Stimulated activated memory B cell treated with anti-CD40 and anti-IgM and Interleukin-4, amounts not matched to agents 10 μg/mL and 1 μg/mL and 100 μg/mL, for 72 hours (primary cell): Measurements from ENCODE around the gene TATDN2.

Source experiments
- ATAC-seq: fragments of 150-1000 bp; cut with Tn5 transposase; 2 replicates; pipeline ENCODE4 v1.10.0; 2021
- H3K27ac Mint-ChIP-seq: one replicate; pipeline ENCODE4 v1.8.0; 2022; ENCODE audit warnings: mild to moderate bottlenecking, mixed read lengths
- H3K27me3 Mint-ChIP-seq: one replicate; pipeline ENCODE4 v1.8.0; 2022; ENCODE audit warnings: mixed read lengths
- H3K36me3 Mint-ChIP-seq: one replicate; pipeline ENCODE4 v1.8.0; 2022; ENCODE audit warnings: mixed read lengths
- H3K4me1 Mint-ChIP-seq: one replicate; pipeline ENCODE4 v1.8.0; 2022; ENCODE audit warnings: mixed read lengths
- H3K4me3 Mint-ChIP-seq: one replicate; pipeline ENCODE4 v1.8.0; 2022; ENCODE audit warnings: mild to moderate bottlenecking, moderate library complexity, mixed read lengths
- H3K9me3 Mint-ChIP-seq: one replicate; pipeline ENCODE4 v1.8.0; 2022; ENCODE audit warnings: mixed read lengths

The TATDN2 gene

DNA sequence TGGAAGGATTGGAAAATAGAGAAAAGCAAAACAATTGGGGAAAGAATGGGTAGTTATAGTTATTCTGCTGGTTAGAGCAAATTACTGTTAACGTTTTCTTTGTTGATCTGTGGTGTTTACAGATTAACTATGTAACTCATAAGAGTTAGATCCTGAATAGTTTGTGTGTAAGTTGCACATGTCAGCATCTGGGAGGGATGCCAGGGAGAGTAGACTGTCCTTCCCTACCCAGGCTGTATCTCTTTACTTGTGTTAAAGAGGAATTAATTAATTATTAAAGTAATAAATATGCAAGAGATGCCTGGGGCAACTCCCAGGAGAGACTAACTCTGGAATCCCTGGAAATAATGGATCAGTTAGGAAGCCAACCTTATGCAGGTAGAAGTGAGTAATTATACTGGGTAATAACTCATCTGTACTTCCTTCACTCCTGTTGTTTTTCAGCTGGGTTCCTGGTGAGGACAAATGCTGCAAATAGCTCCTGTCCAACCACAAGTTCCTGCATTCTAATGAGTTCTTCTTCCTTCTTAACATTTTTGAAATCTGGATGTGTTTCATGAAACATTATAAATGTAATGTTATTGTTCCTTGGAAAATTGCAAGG, 25.5 kb downstream of the TATDN2 start:
- Mint-ChIP-seq H3K27ac (peak overlapping the region; percentile 65), H3K36me3 (peaks cover 49% of the 10 kb centered on the region), H3K9me3 (no peaks in the 10 kb centered on the region), H3K4me1 (peaks cover 25% of the 10 kb centered on the region), H3K27me3 (no peaks in the 10 kb centered on the region), H3K4me3 (no peak overlapping the region)
- ATAC-seq: no peak

DNA sequence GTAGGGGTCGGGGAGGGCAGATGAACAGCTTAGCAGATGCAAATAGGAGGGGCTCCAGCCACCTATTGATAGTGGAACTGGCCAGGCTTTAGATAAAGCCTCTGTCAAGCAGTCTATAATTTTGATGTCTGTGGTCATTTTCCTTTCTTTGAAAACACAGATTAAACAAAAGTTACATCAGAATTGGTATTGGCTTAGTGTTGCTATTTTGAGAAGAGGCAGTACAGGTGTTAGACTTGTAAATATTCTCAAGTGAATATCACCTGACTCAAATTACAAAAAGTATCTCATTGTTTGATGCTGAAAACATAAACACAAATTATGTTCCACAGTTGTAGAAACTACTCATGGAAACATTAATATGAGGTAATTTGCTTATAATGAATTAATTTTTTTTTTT, 26.3 kb downstream of the TATDN2 start:
- Mint-ChIP-seq H3K36me3 (peaks cover 52% of the 10 kb centered on the region), H3K9me3 (no peaks in the 10 kb centered on the region), H3K27ac (peak overlapping the region; percentile 22), H3K27me3 (no peaks in the 10 kb centered on the region), H3K4me3 (no peak overlapping the region), H3K4me1 (peaks cover 25% of the 10 kb centered on the region)
- ATAC-seq: no peak

DNA sequence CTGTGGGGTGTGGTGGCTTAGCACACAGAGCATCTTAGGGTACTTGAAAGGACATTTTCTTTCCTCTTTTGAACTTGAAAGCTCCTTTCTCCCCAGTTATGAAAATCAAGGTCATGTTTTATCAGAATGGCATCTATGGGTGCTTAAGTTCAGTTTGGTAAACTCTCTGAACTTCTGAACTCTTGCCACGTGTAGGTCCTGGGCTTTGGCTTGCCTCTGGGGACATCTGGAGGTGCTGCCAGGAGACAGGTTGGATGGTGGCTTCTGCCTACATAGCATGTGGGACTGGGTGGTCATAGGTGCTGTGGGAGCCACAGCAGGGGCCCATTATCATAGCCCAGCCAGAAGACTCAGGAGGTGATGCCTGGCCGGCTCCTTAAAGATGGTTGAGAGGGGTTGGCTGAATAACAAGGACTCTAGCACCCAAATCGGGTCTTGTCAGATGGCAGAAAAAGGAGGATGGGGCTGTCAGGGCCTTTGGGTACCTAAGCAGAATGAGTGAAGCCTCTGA, 28.9 kb downstream of the TATDN2 start:
- Mint-ChIP-seq H3K36me3 (peaks cover 45% of the 10 kb centered on the region), H3K4me3 (no peak overlapping the region), H3K27ac (peak overlapping the region; percentile 40), H3K9me3 (no peaks in the 10 kb centered on the region), H3K4me1 (peaks cover 24% of the 10 kb centered on the region), H3K27me3 (no peaks in the 10 kb centered on the region)
- ATAC-seq: no peak

DNA sequence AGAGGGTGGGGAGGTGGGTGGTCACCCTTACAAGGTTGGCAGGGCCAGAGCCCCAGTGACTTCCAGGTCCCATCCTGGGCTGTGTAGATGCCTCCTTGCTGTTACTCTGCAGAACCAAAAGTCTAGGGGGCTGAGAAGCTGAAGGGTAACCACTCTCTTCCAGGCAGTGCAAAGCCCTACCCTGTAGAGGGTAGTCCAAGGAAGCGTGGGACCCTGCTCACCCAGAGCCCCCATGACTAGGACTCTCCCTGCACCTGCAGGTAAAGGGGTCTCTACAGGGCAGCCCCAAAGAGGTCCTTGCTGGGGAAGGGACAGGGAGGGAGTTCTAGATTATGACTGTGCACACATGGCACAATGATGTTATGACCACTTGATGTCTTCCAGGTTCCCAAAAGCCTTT, 30.2 kb downstream of the TATDN2 start:
- ATAC-seq: no peak
- Mint-ChIP-seq H3K9me3 (no peaks in the 10 kb centered on the region), H3K36me3 (peaks cover 39% of the 10 kb centered on the region), H3K4me1 (peaks cover 11% of the 10 kb centered on the region), H3K4me3 (no peak overlapping the region), H3K27me3 (no peaks in the 10 kb centered on the region), H3K27ac (no peak overlapping the region)

DNA sequence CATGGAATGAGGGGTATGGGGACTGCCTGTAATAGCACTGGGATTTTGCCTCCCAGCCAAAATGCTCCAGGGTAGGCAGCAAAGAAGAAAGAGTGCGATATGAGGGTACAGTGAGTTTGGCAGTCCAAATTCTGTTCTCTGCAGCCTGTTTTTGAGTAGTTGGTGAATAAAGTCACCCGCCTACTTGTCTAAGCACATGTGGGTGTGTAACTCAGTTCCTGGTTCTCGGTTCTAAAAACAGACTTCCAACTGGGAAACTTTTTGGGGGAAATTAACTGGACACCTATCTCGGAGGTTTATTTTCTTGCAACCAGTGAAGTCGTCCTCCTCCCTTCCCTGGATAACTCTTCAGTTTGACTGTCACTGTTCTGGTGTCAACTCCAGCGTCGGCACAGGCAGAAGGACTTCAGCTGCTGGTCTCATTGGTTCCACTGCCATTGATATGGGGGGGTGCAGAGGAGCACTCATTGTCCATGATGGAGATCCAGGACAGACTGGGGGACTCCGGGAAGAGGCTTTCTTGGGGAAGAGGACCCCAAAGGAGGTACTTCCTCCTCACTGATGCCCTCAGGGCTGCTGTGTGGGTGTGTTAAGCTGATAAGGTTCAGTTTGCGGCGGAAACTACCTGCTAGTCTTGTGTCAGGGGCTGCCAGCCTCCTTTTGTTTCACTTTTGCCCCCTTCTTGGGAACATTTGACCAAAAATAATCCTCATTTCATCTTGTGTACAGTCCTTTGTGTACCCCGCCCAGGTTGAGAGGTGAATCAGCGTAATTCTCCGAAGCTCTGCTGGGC, 31.3 kb downstream of the TATDN2 start:
- Mint-ChIP-seq H3K27ac (no peak overlapping the region), H3K36me3 (peaks cover 39% of the 10 kb centered on the region), H3K27me3 (no peaks in the 10 kb centered on the region), H3K4me1 (peaks cover 9% of the 10 kb centered on the region), H3K9me3 (no peaks in the 10 kb centered on the region), H3K4me3 (no peak overlapping the region)
- no peak for ATAC-seq

DNA sequence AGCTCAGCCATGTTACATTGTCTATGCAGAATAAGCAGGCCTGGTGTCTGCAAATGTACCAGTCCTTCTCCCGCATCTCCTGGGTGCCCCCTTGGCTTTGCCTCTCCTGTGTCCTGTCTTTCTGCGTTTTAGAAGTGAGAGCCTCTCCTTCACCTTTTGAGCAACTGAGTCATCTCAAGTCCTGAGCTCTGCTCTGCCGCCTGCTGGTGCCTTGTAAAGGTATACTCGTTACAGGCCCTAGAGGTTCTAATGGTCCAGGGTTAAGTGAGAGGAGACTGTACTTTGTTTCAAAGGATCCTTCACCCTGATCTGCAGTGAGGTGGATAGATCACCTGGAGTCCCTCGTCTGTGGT, 31.9 kb downstream of the TATDN2 start:
- no peaks in the 10 kb centered on the region for H3K9me3 Mint-ChIP-seq
- H3K4me1 Mint-ChIP-seq: peaks cover 14% of the 10 kb centered on the region
- H3K4me3 Mint-ChIP-seq: no peak overlapping the region
- no peak overlapping the region for H3K27ac Mint-ChIP-seq
- H3K27me3 Mint-ChIP-seq: no peaks in the 10 kb centered on the region
- ATAC-seq: no peak
- H3K36me3 Mint-ChIP-seq: peaks cover 40% of the 10 kb centered on the region

DNA sequence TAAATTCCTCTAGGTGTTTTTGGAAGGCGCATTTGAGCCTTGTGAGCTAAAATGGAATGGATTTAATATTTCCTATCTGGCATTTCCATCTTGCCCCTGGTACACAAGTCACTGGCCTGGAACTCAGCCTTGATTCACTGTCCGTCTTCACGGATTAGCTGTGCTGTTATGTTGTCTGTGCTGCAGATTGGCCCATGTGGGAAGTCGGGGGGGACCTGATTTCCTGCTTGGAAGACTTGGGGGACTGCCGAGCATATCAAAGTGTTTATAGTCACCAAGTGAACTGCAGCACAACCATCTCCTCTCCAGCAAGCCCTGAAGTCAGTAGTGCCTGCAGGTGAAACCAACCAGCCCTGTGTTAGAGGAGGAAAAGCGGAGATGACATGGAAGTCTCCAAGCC, 32.3 kb downstream of the TATDN2 start:
- H3K4me1 Mint-ChIP-seq: peaks cover 18% of the 10 kb centered on the region

DNA sequence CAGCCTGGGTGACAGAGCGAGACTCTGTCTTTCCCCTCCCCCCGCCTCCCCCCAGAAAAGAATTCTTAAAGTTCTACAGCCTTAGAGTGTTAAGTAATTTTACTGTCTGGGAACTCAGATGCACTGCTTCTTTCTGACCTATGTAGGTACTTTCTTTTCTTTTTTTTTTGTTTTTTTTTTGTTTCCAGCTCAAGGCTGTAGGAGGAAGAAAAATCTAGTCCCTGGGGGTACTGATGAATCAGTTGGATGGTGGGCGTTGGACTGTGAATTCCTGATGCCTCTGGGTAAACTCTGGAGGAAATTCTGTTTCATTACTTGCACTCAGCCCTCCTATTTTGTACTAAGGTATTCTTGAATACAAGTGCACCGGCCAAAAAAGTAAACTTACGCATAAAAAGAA, 33.7 kb downstream of the TATDN2 start:
- no peak for ATAC-seq
- Mint-ChIP-seq H3K9me3 (no peaks in the 10 kb centered on the region), H3K4me3 (no peak overlapping the region), H3K36me3 (peaks cover 45% of the 10 kb centered on the region), H3K27ac (no peak overlapping the region), H3K27me3 (no peaks in the 10 kb centered on the region), H3K4me1 (peaks cover 22% of the 10 kb centered on the region)

More for the DNA sequence above, 32.3 kb downstream of the TATDN2 start:
- Mint-ChIP-seq H3K36me3 (peaks cover 44% of the 10 kb centered on the region), H3K27ac (no peak overlapping the region), H3K27me3 (no peaks in the 10 kb centered on the region), H3K9me3 (no peaks in the 10 kb centered on the region), H3K4me3 (no peak overlapping the region)
- no peak for ATAC-seq

DNA sequence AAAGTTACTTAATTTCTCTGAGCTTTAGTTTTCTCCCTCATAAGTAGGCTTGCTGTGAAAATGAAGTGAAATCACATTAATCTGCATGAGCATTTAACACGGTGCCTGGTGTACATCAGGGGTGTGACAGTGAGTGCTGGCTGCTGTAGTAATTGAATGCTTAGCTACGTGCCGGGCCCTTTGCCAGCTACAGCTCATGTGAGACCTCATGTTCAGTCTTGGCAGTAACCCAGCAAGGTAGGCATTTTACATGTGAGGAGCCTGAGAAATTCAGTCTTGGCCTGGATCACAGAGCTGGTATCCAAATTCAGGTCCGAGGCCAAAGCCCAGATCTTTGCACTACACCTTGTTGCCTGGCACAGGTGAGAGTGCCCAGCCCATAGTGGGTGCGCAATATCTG, 35.4 kb downstream of the TATDN2 start:
- Mint-ChIP-seq H3K36me3 (peaks cover 40% of the 10 kb centered on the region), H3K27me3 (no peaks in the 10 kb centered on the region), H3K9me3 (no peaks in the 10 kb centered on the region), H3K27ac (peak overlapping the region; percentile 3), H3K4me1 (peaks cover 22% of the 10 kb centered on the region), H3K4me3 (no peak overlapping the region)
- ATAC-seq: no peak

DNA sequence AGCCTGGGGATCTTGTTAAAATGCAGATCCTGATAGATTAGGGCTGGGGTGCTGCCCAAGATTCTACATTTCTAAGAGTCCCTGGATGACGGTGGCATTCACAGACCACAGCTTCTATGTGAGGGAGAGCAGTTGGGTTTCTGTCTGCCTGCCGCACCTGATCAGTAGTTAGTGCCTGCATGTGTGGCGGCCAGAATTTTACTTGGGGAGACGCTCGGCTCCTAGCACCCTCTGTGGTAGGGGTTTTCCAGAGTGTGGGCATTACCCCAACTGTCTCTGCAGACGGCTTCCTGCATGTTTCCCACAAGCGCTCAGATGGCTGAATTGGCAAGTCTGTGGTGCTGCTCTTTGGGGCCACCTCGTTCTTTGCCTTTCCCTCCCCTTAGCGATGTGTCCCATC, 36.2 kb downstream of the TATDN2 start:
- Mint-ChIP-seq H3K27ac (peak overlapping the region; percentile 3), H3K4me1 (peaks cover 22% of the 10 kb centered on the region), H3K9me3 (no peaks in the 10 kb centered on the region), H3K27me3 (no peaks in the 10 kb centered on the region), H3K4me3 (no peak overlapping the region), H3K36me3 (peaks cover 32% of the 10 kb centered on the region)
- ATAC-seq: peak; percentile 70

DNA sequence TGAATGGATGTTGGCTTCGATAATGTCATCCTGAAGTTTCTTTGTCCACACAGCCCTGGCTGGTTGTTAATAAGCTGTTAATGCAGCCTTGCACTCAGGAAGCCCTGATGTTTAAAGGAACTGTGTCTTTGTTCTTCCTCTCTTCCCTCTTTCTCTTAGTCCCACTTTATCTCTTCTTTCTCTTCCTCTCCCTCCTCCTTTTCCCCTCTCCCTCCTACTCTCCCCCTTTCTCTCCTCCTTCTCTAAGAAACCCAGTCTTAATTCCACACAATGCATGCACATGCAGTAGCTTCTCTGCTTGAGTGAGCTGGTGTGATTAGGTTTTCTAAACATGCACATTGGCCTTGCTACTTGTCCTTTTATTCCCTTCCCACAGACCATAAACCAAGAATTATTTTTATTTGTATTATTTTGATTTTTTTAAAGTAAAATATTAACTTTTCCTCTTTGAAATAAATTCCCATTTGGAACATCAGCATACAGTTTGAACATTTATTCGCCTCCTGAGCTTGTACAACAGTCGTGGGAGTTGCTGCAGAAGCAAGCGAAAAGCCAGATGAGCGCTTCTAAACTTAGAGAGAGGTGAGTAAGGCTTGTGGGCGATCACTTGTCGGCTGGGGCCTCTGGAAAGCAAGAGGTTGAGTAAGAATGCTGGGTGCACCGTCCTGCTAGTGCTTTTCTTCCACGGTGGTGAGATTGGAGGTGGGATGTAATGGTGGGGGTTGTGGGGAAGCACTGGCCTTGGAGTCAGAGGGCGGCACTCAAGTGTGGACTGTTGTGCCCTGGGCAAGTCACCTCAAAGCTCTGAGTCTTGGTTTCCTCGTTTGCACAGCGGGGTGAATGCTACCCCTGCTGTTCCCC, 37.2 kb downstream of the TATDN2 start:
- Mint-ChIP-seq H3K27ac (peak overlapping the region; percentile 3), H3K9me3 (no peaks in the 10 kb centered on the region), H3K4me1 (peaks cover 22% of the 10 kb centered on the region), H3K4me3 (no peak overlapping the region), H3K36me3 (peaks cover 30% of the 10 kb centered on the region), H3K27me3 (no peaks in the 10 kb centered on the region)
- ATAC-seq: no peak

DNA sequence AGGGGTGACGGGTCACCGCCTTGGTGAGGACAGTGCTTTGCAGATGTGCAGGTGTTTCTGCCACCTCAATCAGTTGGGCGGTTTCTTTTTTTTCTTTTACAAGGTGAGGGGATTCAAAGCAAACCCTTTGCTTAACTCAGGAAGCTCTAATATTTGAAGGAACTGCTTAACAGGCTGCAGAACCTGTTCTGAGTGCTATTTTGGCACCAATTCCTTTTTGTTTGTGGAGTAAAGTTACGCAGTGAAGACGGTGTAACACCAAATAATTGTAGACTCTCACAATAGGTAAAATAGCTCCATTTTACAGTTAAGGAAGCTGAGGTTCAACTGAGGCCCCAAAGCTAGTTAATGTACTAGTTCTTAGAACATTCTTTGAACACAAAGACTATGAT, 37.9 kb downstream of the TATDN2 start:
- no peak overlapping the region for H3K27ac Mint-ChIP-seq
- H3K36me3 Mint-ChIP-seq: peaks cover 30% of the 10 kb centered on the region
- no peak for ATAC-seq
- no peak overlapping the region for H3K4me3 Mint-ChIP-seq
- H3K27me3 Mint-ChIP-seq: no peaks in the 10 kb centered on the region
- peaks cover 24% of the 10 kb centered on the region for H3K4me1 Mint-ChIP-seq
- H3K9me3 Mint-ChIP-seq: no peaks in the 10 kb centered on the region

DNA sequence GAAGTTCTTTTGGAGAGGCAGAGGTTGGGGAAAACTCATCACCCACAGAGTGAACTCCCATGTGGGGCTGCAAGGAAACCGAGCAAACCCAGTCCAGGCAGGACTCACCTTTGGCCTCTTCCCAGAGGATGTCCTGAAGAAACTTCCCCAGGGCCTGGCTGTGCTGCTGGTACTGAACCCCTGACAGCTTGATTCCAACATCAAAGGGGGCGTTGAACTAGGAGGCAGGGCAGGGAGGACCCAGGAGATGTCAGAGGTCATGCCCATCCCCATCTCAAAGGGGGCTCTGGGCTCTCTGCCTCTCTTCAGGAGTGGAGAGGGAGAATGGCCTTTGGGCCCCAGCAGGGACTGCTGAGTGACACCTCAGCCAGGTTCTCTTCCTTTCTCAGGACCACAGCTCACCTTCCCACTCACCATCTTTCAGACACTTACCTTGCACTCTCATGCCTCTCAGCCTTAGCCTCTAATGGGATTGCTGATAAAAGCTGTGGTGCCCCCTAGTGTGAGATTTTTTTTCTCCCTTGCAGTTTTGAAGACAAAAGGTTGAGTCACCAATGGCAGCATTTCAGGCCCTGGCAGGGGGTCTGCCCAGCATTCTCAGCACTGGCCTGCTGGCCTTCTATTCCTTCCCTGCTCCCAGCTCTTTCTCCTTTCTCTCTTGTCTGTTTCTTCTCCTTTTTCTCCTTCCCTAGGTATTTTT, 38.5 kb downstream of the TATDN2 start:
- peaks cover 30% of the 10 kb centered on the region for H3K36me3 Mint-ChIP-seq
- no peaks in the 10 kb centered on the region for H3K9me3 Mint-ChIP-seq
- ATAC-seq: no peak
- H3K4me1 Mint-ChIP-seq: peaks cover 30% of the 10 kb centered on the region
- no peak overlapping the region for H3K4me3 Mint-ChIP-seq
- no peaks in the 10 kb centered on the region for H3K27me3 Mint-ChIP-seq
- H3K27ac Mint-ChIP-seq: no peak overlapping the region

DNA sequence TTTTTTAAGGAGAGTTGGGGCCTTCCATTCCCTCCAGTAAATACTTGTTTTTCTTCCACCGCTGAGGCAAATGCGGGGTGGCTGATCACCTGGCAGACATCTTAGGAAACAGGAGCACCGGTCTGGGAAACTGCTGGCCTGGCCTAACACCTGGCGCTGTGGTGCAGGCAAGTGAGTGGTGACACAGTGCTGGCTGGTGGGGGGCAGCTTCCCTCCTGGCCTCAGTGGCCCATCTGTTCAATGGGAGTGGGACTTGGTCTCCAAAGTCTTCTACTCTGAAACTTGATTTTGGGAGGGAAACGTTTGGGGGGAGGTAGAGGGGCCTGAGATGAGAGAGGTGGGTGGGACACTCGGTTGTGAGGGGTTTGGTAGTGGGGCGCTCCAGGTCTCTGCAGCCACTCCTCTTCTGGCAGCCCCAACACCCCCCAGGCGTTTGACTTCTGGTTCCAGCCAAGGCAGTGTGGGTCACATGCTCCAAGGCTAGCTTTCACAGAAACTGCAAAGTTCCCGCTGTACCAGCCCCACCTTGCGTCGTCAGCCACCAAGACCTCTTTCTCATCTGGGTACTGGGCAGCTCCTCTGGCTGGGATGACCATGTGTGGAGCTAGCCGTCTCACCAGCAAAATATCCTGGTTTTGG, 39.8 kb downstream of the TATDN2 start:
- H3K36me3 Mint-ChIP-seq: peaks cover 22% of the 10 kb centered on the region
- no peaks in the 10 kb centered on the region for H3K9me3 Mint-ChIP-seq
- no peak overlapping the region for H3K27ac Mint-ChIP-seq
- no peak overlapping the region for H3K4me3 Mint-ChIP-seq
- H3K27me3 Mint-ChIP-seq: no peaks in the 10 kb centered on the region
- no peak for ATAC-seq
- peaks cover 43% of the 10 kb centered on the region for H3K4me1 Mint-ChIP-seq
